ENCODE measurements around the gene DOK6.

- no peak for TF ChIP-seq TCF7 (CRISPR knock-in tag; IDR thresholded peaks at IDR 0.05; ENCODE audit: low read depth)
- TF ChIP-seq, protein P1, sequence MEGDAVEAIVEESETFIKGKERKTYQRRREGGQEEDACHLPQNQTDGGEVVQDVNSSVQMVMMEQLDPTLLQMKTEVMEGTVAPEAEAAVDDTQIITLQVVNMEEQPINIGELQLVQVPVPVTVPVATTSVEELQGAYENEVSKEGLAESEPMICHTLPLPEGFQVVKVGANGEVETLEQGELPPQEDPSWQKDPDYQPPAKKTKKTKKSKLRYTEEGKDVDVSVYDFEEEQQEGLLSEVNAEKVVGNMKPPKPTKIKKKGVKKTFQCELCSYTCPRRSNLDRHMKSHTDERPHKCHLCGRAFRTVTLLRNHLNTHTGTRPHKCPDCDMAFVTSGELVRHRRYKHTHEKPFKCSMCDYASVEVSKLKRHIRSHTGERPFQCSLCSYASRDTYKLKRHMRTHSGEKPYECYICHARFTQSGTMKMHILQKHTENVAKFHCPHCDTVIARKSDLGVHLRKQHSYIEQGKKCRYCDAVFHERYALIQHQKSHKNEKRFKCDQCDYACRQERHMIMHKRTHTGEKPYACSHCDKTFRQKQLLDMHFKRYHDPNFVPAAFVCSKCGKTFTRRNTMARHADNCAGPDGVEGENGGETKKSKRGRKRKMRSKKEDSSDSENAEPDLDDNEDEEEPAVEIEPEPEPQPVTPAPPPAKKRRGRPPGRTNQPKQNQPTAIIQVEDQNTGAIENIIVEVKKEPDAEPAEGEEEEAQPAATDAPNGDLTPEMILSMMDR (IDR thresholded peaks at IDR 0.05) = no peak
- no peak for TF ChIP-seq CREM (CRISPR knock-in tag; IDR thresholded peaks at IDR 0.05)
- no peak for TF ChIP-seq NFATC4 (CRISPR knock-in tag; IDR thresholded peaks at IDR 0.05)
- TF ChIP-seq, protein P2, sequence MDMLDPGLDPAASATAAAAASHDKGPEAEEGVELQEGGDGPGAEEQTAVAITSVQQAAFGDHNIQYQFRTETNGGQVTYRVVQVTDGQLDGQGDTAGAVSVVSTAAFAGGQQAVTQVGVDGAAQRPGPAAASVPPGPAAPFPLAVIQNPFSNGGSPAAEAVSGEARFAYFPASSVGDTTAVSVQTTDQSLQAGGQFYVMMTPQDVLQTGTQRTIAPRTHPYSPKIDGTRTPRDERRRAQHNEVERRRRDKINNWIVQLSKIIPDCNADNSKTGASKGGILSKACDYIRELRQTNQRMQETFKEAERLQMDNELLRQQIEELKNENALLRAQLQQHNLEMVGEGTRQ (CRISPR knock-in tag; IDR thresholded peaks at IDR 0.05) = no peak
- no peak for TF ChIP-seq ZNF416 (CRISPR knock-in tag; IDR thresholded peaks at IDR 0.05)
Observed at GRCh38 chr18:69387186-69387585, 13.5 kb upstream of the DOK6 start.

Measured in WTC11 (cell line).